Progenitor cell of endocrine pancreas (in vitro differentiated cells): ENCODE data around the gene DHRS2. TPM values are rescaled to one million over a fixed set of nuclear protein-coding genes. Genes with fewer than 3 reads are reported as not detected.

Experiments used
- DNase-seq: peaks from one replicate; pipeline ENCODE4 v3.0.0; 2021; ENCODE audit warnings: low spot score; ENCODE audit not compliant: unreplicated experiment
- H3K27ac Mint-ChIP-seq: 2 replicates; pipeline ENCODE4 v1.8.0; 2021; ENCODE audit warnings: mild to moderate bottlenecking, moderate library complexity, mixed read lengths
- H3K27me3 Mint-ChIP-seq: 2 replicates; pipeline ENCODE4 v1.8.0; 2021; ENCODE audit warnings: mixed read lengths
- H3K36me3 Mint-ChIP-seq: 2 replicates; pipeline ENCODE4 v1.8.0; 2022; ENCODE audit warnings: mixed read lengths; ENCODE audit not compliant: insufficient read depth
- H3K4me1 Mint-ChIP-seq: 2 replicates; pipeline ENCODE4 v1.8.0; 2021; ENCODE audit warnings: low read depth, mixed read lengths
- H3K4me3 Mint-ChIP-seq: 2 replicates; pipeline ENCODE4 v1.8.0; 2021; ENCODE audit warnings: low read depth, mild to moderate bottlenecking, moderate library complexity, mixed read lengths
- H3K9me3 Mint-ChIP-seq: 2 replicates; pipeline ENCODE4 v1.8.0; 2021; ENCODE audit warnings: low read depth, mixed read lengths
- total RNA-seq: library from RNA; stranded (reverse); gene quantifications from 2 replicates; pipeline ENCODE4 v1.2.1, GENCODE V29; 2021
- TF ChIP-seq, protein P1 (sequence below): fragments of 200-600 bp; sonication (generic); IDR thresholded peaks from one replicate; pipeline ENCODE4 v1.5.0; 2021; ENCODE audit warnings: antibody characterized with exemption, mild to moderate bottlenecking; ENCODE audit not compliant: unreplicated experiment

The DHRS2 gene
- total RNA-seq, 1 donor from 2014 or later = 0.77 TPM

DNA sequence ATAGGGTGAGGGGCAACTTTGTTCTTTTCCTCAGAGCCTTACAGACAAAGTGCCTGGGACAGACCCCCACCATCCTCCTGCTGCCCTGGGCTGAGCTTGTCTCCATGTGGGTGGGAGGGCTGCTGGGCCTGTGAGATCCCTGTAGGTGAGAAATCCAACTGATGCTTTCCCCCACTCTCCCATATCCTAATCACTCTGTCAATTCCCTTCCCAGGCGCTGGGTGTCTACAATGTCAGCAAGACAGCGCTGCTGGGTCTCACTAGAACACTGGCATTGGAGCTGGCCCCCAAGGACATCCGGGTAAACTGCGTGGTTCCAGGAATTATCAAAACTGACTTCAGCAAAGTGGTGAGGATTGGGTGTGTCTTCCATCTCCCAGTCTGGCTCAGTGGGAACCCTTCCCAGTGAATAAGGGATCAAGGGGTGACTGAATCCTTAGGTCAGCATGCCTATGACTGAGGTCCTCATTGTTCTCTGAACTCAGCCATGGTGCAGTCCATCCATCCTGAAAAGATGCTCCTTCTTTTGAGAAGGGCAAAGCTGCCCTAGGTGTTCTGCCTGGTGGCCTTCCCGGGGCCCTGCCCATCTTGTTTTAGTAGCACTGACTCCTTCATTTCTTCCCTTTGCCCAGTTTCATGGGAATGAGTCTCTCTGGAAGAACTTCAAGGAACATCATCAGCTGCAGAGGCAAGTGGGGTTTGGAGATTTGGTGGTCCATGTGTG lies 8.2 kb downstream of the DHRS2 start:
- TF ChIP-seq, protein P1, sequence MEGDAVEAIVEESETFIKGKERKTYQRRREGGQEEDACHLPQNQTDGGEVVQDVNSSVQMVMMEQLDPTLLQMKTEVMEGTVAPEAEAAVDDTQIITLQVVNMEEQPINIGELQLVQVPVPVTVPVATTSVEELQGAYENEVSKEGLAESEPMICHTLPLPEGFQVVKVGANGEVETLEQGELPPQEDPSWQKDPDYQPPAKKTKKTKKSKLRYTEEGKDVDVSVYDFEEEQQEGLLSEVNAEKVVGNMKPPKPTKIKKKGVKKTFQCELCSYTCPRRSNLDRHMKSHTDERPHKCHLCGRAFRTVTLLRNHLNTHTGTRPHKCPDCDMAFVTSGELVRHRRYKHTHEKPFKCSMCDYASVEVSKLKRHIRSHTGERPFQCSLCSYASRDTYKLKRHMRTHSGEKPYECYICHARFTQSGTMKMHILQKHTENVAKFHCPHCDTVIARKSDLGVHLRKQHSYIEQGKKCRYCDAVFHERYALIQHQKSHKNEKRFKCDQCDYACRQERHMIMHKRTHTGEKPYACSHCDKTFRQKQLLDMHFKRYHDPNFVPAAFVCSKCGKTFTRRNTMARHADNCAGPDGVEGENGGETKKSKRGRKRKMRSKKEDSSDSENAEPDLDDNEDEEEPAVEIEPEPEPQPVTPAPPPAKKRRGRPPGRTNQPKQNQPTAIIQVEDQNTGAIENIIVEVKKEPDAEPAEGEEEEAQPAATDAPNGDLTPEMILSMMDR = no peak
- H3K4me1 Mint-ChIP-seq = no peaks in the 10 kb centered on the region
- H3K4me3 Mint-ChIP-seq = no peak overlapping the region

DNA sequence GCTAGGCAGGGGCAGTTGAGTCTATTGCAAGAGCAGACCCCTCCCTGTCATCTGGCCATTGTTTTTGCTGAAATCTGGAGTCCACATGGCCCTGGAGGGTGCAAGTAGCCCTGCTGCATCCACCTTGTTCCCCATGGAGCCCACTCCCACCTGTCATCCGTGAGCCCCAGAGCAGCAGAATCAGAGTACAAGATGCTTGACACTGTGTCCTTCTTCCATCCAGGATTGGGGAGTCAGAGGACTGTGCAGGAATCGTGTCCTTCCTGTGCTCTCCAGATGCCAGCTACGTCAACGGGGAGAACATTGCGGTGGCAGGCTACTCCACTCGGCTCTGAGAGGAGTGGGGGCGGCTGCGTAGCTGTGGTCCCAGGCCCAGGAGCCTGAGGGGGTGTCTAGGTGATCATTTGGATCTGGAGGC lies 8.8 kb downstream of the DHRS2 start:
- Mint-ChIP-seq H3K4me3 (no peak overlapping the region), H3K27ac (no peak overlapping the region), H3K27me3 (peaks cover 3% of the 10 kb centered on the region), H3K36me3 (no peaks in the 10 kb centered on the region), H3K4me1 (no peaks in the 10 kb centered on the region), H3K9me3 (peaks cover 3% of the 10 kb centered on the region)
- TF ChIP-seq, protein P1 = no peak
- DNase-seq = no peak

More for the DNA sequence above, 8.2 kb downstream of the DHRS2 start:
- DNase-seq = no peak
- Mint-ChIP-seq H3K9me3 (peaks cover 3% of the 10 kb centered on the region), H3K27ac (no peak overlapping the region), H3K36me3 (no peaks in the 10 kb centered on the region), H3K27me3 (peaks cover 3% of the 10 kb centered on the region)

DNA sequence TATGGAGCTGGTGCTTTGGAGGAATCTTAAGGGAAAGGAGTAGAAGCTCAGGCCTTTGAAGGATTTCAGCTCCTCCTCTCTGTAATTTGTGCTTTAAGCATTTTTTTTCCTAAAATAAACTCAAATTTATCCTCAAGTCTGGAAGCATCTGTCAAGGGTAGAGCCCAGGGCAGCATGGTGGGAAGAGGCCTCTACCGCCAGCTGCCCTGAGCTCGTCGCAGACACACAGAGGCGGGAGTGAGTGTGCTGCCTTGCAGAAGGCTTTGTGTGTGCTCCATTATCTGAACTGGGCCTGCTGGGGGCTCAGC lies 9.3 kb downstream of the DHRS2 start:
- peaks cover 3% of the 10 kb centered on the region for H3K9me3 Mint-ChIP-seq
- H3K36me3 Mint-ChIP-seq = no peaks in the 10 kb centered on the region
- peaks cover 3% of the 10 kb centered on the region for H3K27me3 Mint-ChIP-seq
- TF ChIP-seq, protein P1 = no peak
- H3K4me1 Mint-ChIP-seq = no peaks in the 10 kb centered on the region
- H3K27ac Mint-ChIP-seq = no peak overlapping the region
- DNase-seq = no peak
- no peak overlapping the region for H3K4me3 Mint-ChIP-seq

DNA sequence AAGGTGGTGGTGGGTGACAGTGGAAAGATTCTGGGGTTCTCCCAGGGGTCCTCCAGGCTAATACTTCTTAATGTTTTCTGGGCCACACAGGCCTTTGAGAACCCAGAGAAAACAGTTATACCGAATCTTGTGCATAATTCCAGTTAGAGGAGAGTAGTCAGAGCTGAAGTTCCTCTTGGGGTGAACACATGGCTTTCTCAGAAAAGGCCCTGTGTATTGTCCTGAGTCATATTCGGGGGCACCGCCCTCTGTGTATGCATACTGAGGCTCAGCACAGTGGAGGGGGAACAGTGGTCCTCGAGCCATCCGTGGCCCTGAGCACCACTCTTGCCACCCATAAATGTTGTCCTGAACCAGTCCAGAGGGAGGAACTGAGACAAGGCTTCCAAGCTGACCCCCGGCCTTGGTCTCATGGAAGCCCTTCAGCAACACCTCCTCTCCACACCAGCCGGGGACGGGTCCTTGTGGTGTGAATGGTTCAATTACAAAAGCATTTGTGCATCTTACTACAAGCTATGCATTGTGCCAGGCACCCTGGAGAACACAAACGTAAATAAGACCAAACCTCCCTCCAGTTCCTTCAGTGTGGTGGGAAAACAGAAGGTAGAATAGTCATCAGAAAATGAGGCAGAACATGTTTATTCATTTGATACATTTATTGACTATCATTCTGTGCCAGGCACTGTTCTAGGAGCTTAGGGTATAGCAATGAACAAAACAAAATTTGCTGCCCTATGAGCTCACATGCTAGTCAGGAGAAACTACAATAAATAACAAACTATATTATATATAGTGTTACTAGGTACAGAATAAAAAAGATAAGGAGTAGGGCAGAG lies 9.9 kb downstream of the DHRS2 start:
- no peak for DNase-seq
- TF ChIP-seq, protein P1 = no peak
- no peaks in the 10 kb centered on the region for H3K4me1 Mint-ChIP-seq
- H3K27ac Mint-ChIP-seq = no peak overlapping the region
- H3K27me3 Mint-ChIP-seq = peaks cover 3% of the 10 kb centered on the region
- peaks cover 3% of the 10 kb centered on the region for H3K9me3 Mint-ChIP-seq
- H3K4me3 Mint-ChIP-seq = no peak overlapping the region
- no peaks in the 10 kb centered on the region for H3K36me3 Mint-ChIP-seq

DNA sequence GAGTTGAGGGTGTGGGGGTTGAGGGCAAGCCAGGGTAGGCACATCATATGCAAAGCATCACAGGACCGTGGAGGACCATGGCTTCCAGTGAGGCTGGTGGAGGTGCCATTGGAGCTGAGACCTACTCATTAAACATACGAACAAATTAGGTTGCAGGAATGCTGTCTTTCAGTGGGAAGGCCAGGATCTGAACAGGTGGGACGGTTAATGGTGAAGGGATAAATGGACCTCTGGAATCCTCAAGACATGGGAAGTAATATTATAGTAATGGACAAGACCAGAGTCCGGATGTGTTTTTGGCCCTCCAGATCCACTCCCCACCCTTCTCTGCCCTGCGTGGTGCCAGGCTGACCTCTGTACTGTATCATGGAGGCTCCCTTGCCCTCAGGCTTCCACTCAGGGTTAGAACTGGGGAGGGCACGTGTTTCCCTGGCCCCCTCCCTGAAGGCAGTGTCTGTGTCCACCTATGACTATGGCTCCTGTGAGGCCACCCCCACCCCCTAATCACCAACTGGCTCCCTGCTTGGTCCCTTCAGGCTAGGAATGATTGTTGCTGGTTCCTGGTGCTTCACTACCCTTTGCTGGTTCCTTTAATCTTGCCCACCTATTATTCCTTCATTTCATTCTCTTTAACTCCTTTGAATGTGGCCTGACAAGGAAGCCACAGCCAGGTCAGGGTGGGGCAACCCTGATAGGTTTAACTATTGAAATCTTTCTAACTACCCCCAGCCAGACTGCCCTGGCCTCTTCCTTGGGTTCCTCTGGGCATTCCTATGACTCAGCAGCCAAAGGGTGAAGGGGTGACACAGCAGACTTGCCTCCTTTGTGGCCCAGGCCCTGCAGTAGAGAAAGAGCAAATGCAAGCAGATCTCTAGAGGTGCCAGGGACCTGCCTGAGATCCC lies 10.7 kb downstream of the DHRS2 start:
- Mint-ChIP-seq H3K4me1 (no peaks in the 10 kb centered on the region), H3K27me3 (peaks cover 3% of the 10 kb centered on the region), H3K36me3 (no peaks in the 10 kb centered on the region), H3K9me3 (peaks cover 3% of the 10 kb centered on the region), H3K27ac (no peak overlapping the region), H3K4me3 (no peak overlapping the region)
- no peak for DNase-seq
- TF ChIP-seq, protein P1 = no peak
